ENCODE data around the gene ZBTB40.

Gene ZBTB40

GRCh38 chr1:22461678-22462527 lies 10.3 kb downstream of the ZBTB40 start:
- Histone ChIP-seq H3K27ac (no peak overlapping the region), H3K4me3 (ENCODE audit: low read depth, low read length) (no peak overlapping the region), H3K79me2 (peaks cover 18% of the 10 kb centered on the region), H3K9me3 (ENCODE audit: control insufficient read depth, low read length) (no peaks in the 10 kb centered on the region), H3K36me3 (ENCODE audit: control insufficient read depth, insufficient read depth, low read length) (no peaks in the 10 kb centered on the region), H3K27me3 (ENCODE audit: control insufficient read depth, insufficient read depth, low read length) (no peaks in the 10 kb centered on the region), H3K4me2 (ENCODE audit: low read length) (no peak overlapping the region), H2AFZ (no peak overlapping the region), H3K4me1 (peaks cover 6% of the 10 kb centered on the region), H3K9ac (no peak overlapping the region)
- TF ChIP-seq CTCF (IDR thresholded peaks at IDR 0.05): no peak

GRCh38 chr1:22462928-22463327 lies 11.3 kb downstream of the ZBTB40 start:
- H3K4me3 ChIP-seq (ENCODE audit: low read depth, low read length): no peak overlapping the region
- H3K36me3 ChIP-seq (ENCODE audit: control insufficient read depth, insufficient read depth, low read length): no peaks in the 10 kb centered on the region
- no peaks in the 10 kb centered on the region for H3K27me3 ChIP-seq (ENCODE audit: control insufficient read depth, insufficient read depth, low read length)
- no peak for TF ChIP-seq CTCF (IDR thresholded peaks at IDR 0.05)
- no peak overlapping the region for H3K27ac ChIP-seq
- H3K9me3 ChIP-seq (ENCODE audit: control insufficient read depth, low read length): no peaks in the 10 kb centered on the region
- peaks cover 18% of the 10 kb centered on the region for H3K79me2 ChIP-seq
- no peak overlapping the region for H3K4me2 ChIP-seq (ENCODE audit: low read length)
- H3K4me1 ChIP-seq: no peaks in the 10 kb centered on the region
- H2AFZ ChIP-seq: no peak overlapping the region
- no peak overlapping the region for H3K9ac ChIP-seq

GRCh38 chr1:22465015-22465565 lies 13.4 kb downstream of the ZBTB40 start:
- Histone ChIP-seq H3K27ac (no peak overlapping the region), H3K79me2 (peaks cover 15% of the 10 kb centered on the region)

GRCh38 chr1:22465671-22466070 lies 14.0 kb downstream of the ZBTB40 start:
- peaks cover 5% of the 10 kb centered on the region for H3K4me1 ChIP-seq

More at GRCh38 chr1:22465015-22465565, 13.4 kb downstream of the ZBTB40 start:
- no peaks in the 10 kb centered on the region for H3K27me3 ChIP-seq (ENCODE audit: control insufficient read depth, insufficient read depth, low read length)
- TF ChIP-seq CTCF (IDR thresholded peaks at IDR 0.05): no peak
- no peak overlapping the region for H3K4me2 ChIP-seq (ENCODE audit: low read length)
- no peaks in the 10 kb centered on the region for H3K9me3 ChIP-seq (ENCODE audit: control insufficient read depth, low read length)
- H3K4me3 ChIP-seq (ENCODE audit: low read depth, low read length): no peak overlapping the region
- H2AFZ ChIP-seq: no peak overlapping the region
- no peak overlapping the region for H3K9ac ChIP-seq
- no peaks in the 10 kb centered on the region for H3K36me3 ChIP-seq (ENCODE audit: control insufficient read depth, insufficient read depth, low read length)
- peaks cover 5% of the 10 kb centered on the region for H3K4me1 ChIP-seq

More at GRCh38 chr1:22465671-22466070, 14.0 kb downstream of the ZBTB40 start:
- no peak overlapping the region for H3K4me2 ChIP-seq (ENCODE audit: low read length)
- H3K79me2 ChIP-seq: peaks cover 12% of the 10 kb centered on the region
- H3K27me3 ChIP-seq (ENCODE audit: control insufficient read depth, insufficient read depth, low read length): no peaks in the 10 kb centered on the region
- H3K4me3 ChIP-seq (ENCODE audit: low read depth, low read length): no peak overlapping the region
- H3K36me3 ChIP-seq (ENCODE audit: control insufficient read depth, insufficient read depth, low read length): no peaks in the 10 kb centered on the region
- H3K27ac ChIP-seq: no peak overlapping the region
- H3K9me3 ChIP-seq (ENCODE audit: control insufficient read depth, low read length): no peaks in the 10 kb centered on the region
- TF ChIP-seq CTCF (IDR thresholded peaks at IDR 0.05): no peak
- H2AFZ ChIP-seq: no peak overlapping the region
- H3K9ac ChIP-seq: no peak overlapping the region

Data from parathyroid adenoma (tissue), 2 donors.